Measurements from ENCODE around the gene WBP11.

DNA sequence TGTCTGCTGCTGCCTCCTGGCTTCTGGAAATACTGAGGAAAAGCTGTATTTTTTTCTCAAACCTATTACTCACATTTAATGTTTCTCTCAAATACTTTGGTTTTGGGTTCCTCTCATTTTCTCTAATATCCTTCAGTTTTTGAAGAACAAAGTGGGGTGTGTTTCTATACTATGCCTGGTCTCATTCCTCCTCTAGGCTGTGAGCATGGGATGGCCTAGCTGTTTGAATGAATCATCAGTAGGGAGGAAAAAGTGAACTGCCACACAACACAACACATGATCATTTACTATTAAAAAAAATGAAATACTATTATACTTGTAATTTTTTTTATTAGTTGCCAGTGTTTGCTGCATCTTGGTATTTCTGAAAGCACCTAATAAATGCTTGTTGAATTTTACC, 22.0 kb upstream of the WBP11 start:
- no peak for TF ChIP-seq POLR2A (IDR thresholded peaks at IDR 0.05; ENCODE audit: low read depth, low read length)
- TF ChIP-seq, protein P1, sequence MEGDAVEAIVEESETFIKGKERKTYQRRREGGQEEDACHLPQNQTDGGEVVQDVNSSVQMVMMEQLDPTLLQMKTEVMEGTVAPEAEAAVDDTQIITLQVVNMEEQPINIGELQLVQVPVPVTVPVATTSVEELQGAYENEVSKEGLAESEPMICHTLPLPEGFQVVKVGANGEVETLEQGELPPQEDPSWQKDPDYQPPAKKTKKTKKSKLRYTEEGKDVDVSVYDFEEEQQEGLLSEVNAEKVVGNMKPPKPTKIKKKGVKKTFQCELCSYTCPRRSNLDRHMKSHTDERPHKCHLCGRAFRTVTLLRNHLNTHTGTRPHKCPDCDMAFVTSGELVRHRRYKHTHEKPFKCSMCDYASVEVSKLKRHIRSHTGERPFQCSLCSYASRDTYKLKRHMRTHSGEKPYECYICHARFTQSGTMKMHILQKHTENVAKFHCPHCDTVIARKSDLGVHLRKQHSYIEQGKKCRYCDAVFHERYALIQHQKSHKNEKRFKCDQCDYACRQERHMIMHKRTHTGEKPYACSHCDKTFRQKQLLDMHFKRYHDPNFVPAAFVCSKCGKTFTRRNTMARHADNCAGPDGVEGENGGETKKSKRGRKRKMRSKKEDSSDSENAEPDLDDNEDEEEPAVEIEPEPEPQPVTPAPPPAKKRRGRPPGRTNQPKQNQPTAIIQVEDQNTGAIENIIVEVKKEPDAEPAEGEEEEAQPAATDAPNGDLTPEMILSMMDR (IDR thresholded peaks at IDR 0.05; ENCODE audit: extremely low read depth in 1 of 2, insufficient read depth in 1 of 2, low read depth in 1 of 2, low read length in 2 of 2), result no peak
